Sigmoid colon (tissue), 7 donors: Measurements from ENCODE around the gene ATXN10. TPM values are rescaled to one million over a fixed set of nuclear protein-coding genes. Genes with fewer than 3 reads are reported as not detected.
A peak's percentile ranks its signal among the peaks of the same experiment; 100 is the strongest.

Source experiments
- DNase-seq: peaks from one replicate; pipeline ENCODE4 v3.0.0-alpha.2; 2019
- H3K27ac ChIP-seq, 4 donors: fragments of 200-600 bp; sonication (generic); one replicate each; pipeline ENCODE4 v1.5.1; 2016 to 2019; ENCODE audit warnings: mild to moderate bottlenecking in 1 of 4
- H3K27me3 ChIP-seq, 3 donors: fragments of 200-600 bp; sonication (generic); one replicate each; pipeline ENCODE4 v1.5.1; 2019; ENCODE audit warnings: mild to moderate bottlenecking in 1 of 3
- H3K36me3 ChIP-seq, 4 donors: fragments of 200-600 bp; sonication (generic); one replicate each; pipeline ENCODE4 v1.5.1; 2016 to 2019
- H3K4me1 ChIP-seq, 4 donors: fragments of 200-600 bp; sonication (generic); one replicate each; pipeline ENCODE4 v1.5.1; 2017 to 2019
- H3K4me3 ChIP-seq, 4 donors: fragments of 200-600 bp; sonication (generic); one replicate each; pipeline ENCODE4 v1.5.1; 2017 to 2019; ENCODE audit warnings: mild to moderate bottlenecking in 2 of 4, moderate library complexity in 1 of 4
- H3K9me3 ChIP-seq, 4 donors: fragments of 200-600 bp in 3 of 4; sonication (generic) in 3 of 4; one replicate each; pipeline versions ENCODE4 v1.5.1 to v1.6.1; 2013 to 2019
- CTCF ChIP-seq, 4 experiments: fragments of 450-650 bp in 3 of 4; fragments of 200-600 bp in 1 of 4; IDR thresholded peaks; one replicate each; pipeline ENCODE4 v1.5.1; 2016 to 2019; ENCODE audit warnings: antibody characterized with exemption in 4 of 4, mild to moderate bottlenecking in 3 of 4, moderate library complexity in 2 of 4
- EP300 ChIP-seq, 4 donors: sonication (generic); formaldehyde crosslinking; IDR thresholded peaks; one replicate each; pipeline ENCODE4 v1.6.1; 2017; ENCODE audit warnings: antibody characterized with exemption in 4 of 4
- POLR2A ChIP-seq, 2 donors: fragments of 450-650 bp; IDR thresholded peaks; one replicate each; pipeline ENCODE4 v1.6.1; 2016; ENCODE audit warnings: antibody characterized with exemption in 2 of 2, mild to moderate bottlenecking in 2 of 2, moderate library complexity in 2 of 2
- POLR2AphosphoS5 ChIP-seq, 4 donors: sonication (generic); formaldehyde crosslinking; IDR thresholded peaks; one replicate each; pipeline ENCODE4 v1.6.1; 2017; ENCODE audit warnings: antibody characterized with exemption in 4 of 4
- WGBS, 2 donors: extraction: QIAGEN DNeasy Blood & Tissue Kit; methylation state at CpG; one replicate each; pipeline ENCODE4 v1.1.7; 2013; 5-methylcytosine and 5-hydroxymethylcytosine counted together
- intact Hi-C: fragments of 100-400 bp; cut with DNase I; formaldehyde crosslinking; loops from one replicate; pipeline ENCODE4 v1.15.1; 2023
- polyA plus RNA-seq, 3 donors: library from polyadenylated mRNA; stranded (reverse); fragments of 200-250 nt; gene quantifications; one replicate each; pipeline ENCODE4 v1.2.3, GENCODE V29; 2013
- total RNA-seq, 4 donors: library from RNA; depleted of rRNA; stranded (reverse); fragments of >200 nt; gene quantifications; one replicate each; pipeline ENCODE4 v1.1.0, GENCODE V29; 2016
- donor health status: healthy with polysubstance abuse.
- donor health status: Bipolar disorder and iron deficiency.
- donor health status: healthy.

The ATXN10 gene
- total and polyA plus RNA-seq, 7 donors: 37.9 to 187 (median 160) TPM

- Histone ChIP-seq H3K27me3 (no peaks in the 10 kb centered on the region), H3K9me3 (no peaks in the 10 kb centered on the region), H3K4me3 (peak overlapping the region; percentile 74 to 85 (median 81)), H3K27ac (peak overlapping the region; percentile 76 to 88 (median 87)), H3K4me1 (peaks cover 0 to 45% (median 20%) of the 10 kb centered on the region in 4 donors), H3K36me3 (no peaks in the 10 kb centered on the region)
- TF ChIP-seq POLR2AphosphoS5 (IDR thresholded peaks at IDR 0.05): no peak
- TF ChIP-seq POLR2A (IDR thresholded peaks at IDR 0.05): no peak
- no peak for TF ChIP-seq EP300 (IDR thresholded peaks at IDR 0.05)
- TF ChIP-seq CTCF (IDR thresholded peaks at IDR 0.05): peak in 1 of 4 experiments; percentile 5
- peak; percentile 73 for DNase-seq
- WGBS, 2 donors: 10 to 19% methylated on average over 32 of the region's 32 CpGs
- intact Hi-C loops: loop anchor here (10.0 kb wide), 1 partner anchor 444 kb away; no protein-coding TSS in a partner anchor
Observed at GRCh38 chr22:45670981-45671782, 452 bp upstream of the ATXN10 start.

- WGBS, 2 donors: 22 to 27% methylated on average over 14 of the region's 14 CpGs
- DNase-seq: no peak
- Histone ChIP-seq H3K36me3 (no peaks in the 10 kb centered on the region), H3K4me3 (peak overlapping the region; percentile 74 to 85 (median 81)), H3K9me3 (no peaks in the 10 kb centered on the region), H3K27me3 (no peaks in the 10 kb centered on the region), H3K4me1 (peaks cover 0 to 47% (median 26%) of the 10 kb centered on the region in 4 donors), H3K27ac (peak overlapping the region; percentile 76 to 88 (median 87))
- intact Hi-C loops: loop anchor here (10.0 kb wide), 1 partner anchor 442 kb away; no protein-coding TSS in a partner anchor
- no peak for TF ChIP-seq POLR2A (IDR thresholded peaks at IDR 0.05)
- no peak for TF ChIP-seq CTCF (IDR thresholded peaks at IDR 0.05)
- no peak for TF ChIP-seq EP300 (IDR thresholded peaks at IDR 0.05)
- no peak for TF ChIP-seq POLR2AphosphoS5 (IDR thresholded peaks at IDR 0.05)
Observed at GRCh38 chr22:45672564-45673481, 1.2 kb downstream of the ATXN10 start.

GRCh38 chr22:45673482-45674175 lies 2.0 kb downstream of the ATXN10 start:
- Histone ChIP-seq H3K36me3 (no peaks in the 10 kb centered on the region), H3K27ac (no peak overlapping the region), H3K27me3 (no peaks in the 10 kb centered on the region), H3K9me3 (no peaks in the 10 kb centered on the region), H3K4me3 (no peak overlapping the region), H3K4me1 (peaks cover 0 to 47% (median 30%) of the 10 kb centered on the region in 4 donors)
- no peak for DNase-seq
- 83 to 92% methylated on average over 10 of the region's 10 CpGs for WGBS, 2 donors
- intact Hi-C loops: loop anchor here (10.0 kb wide), 1 partner anchor 441 kb away; no protein-coding TSS in a partner anchor
- TF ChIP-seq EP300 (IDR thresholded peaks at IDR 0.05): no peak
- TF ChIP-seq CTCF (IDR thresholded peaks at IDR 0.05): no peak
- no peak for TF ChIP-seq POLR2AphosphoS5 (IDR thresholded peaks at IDR 0.05)
- no peak for TF ChIP-seq POLR2A (IDR thresholded peaks at IDR 0.05)

- no peak for TF ChIP-seq POLR2A (IDR thresholded peaks at IDR 0.05)
- TF ChIP-seq POLR2AphosphoS5 (IDR thresholded peaks at IDR 0.05): no peak
- no peak for TF ChIP-seq CTCF (IDR thresholded peaks at IDR 0.05)
- no peak for TF ChIP-seq EP300 (IDR thresholded peaks at IDR 0.05)
- no peak overlapping the region for H3K4me3 ChIP-seq
- intact Hi-C loops: loop anchor here (10.0 kb wide), 1 partner anchor 439 kb away; no protein-coding TSS in a partner anchor
- H3K9me3 ChIP-seq: no peaks in the 10 kb centered on the region
- H3K27me3 ChIP-seq: no peaks in the 10 kb centered on the region
- no peaks in the 10 kb centered on the region for H3K36me3 ChIP-seq
- peaks cover 0 to 55% (median 36%) of the 10 kb centered on the region in 4 donors for H3K4me1 ChIP-seq
- no peak overlapping the region for H3K27ac ChIP-seq
- DNase-seq: no peak
- 82 to 97% methylated on average over 4 of the region's 4 CpGs for WGBS, 2 donors
Observed at GRCh38 chr22:45676024-45676423, 4.4 kb downstream of the ATXN10 start.
